ENCODE results near the gene ARHGAP42.
"Not testable (repeated sequence)": the region's sequence is repeated elsewhere in the genome, so short reads cannot be mapped to it uniquely, and the experiment has no call there.

Gene ARHGAP42

DNA sequence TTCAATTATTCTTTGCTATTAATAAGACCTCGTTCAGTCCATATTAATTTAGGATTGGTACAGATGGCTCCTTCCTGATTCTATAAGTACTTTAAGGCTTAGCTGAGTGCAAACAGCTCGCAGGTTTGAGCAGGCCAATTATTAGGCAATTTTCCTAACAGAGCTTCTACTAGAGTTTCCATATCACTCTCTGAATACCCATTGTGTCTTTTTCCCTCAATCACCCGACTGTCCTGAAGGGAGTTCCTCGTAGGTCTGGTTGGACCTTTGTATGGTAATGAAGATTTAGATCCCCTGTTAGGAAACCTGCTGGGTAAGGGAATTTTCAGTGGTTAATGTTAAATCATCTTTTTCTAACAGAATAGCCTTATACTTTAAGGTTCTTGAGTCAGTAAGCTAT lies 61.1 kb downstream of the ARHGAP42 start:
- TF ChIP-seq GLIS3 (CRISPR knock-in tag; IDR thresholded peaks at IDR 0.05) (no peak), TOX (CRISPR knock-in tag; IDR thresholded peaks at IDR 0.05; ENCODE audit: borderline replicate concordance) (no peak), RARB (CRISPR knock-in tag; IDR thresholded peaks at IDR 0.05) (no peak), ZC3H10 (CRISPR knock-in tag; IDR thresholded peaks at IDR 0.05) (no peak), ZNF565 (CRISPR knock-in tag; conservative IDR thresholded peaks at IDR 0.05; ENCODE audit: low read depth) (no peak), SNAI2 (CRISPR knock-in tag; IDR thresholded peaks at IDR 0.05) (no peak)
- no peak for ATAC-seq

- not testable (repeated sequence) for ATAC-seq
Observed at GRCh38 chr11:100749887-100750565, 62.9 kb downstream of the ARHGAP42 start.

DNA sequence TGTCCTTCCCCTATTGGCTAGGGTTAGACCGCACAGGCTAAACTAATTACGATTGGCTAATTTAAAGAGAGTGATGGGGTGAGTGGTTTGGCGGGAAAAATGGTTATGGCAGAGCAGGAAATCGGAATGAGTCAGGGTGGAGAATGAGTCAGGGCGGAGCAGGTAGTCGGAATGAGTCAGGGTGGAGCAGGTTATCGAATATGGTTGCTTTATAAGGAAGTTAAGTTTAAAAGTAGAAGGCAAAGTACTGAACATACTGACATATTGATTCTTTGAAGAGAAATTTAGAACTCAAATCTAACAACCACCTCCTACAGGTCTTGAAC lies 63.4 kb downstream of the ARHGAP42 start:
- ATAC-seq = not testable (repeated sequence)

- ATAC-seq = no peak
- no peak for TF ChIP-seq ARNTL (CRISPR knock-in tag; IDR thresholded peaks at IDR 0.05; ENCODE audit: borderline replicate concordance, low read depth)
- TF ChIP-seq ZNF70 (CRISPR knock-in tag; IDR thresholded peaks at IDR 0.05) = no peak
- no peak for TF ChIP-seq RARB (CRISPR knock-in tag; IDR thresholded peaks at IDR 0.05)
- TF ChIP-seq ZFP3 (CRISPR knock-in tag; IDR thresholded peaks at IDR 0.05) = no peak
- no peak for TF ChIP-seq ZNF565 (CRISPR knock-in tag; conservative IDR thresholded peaks at IDR 0.05; ENCODE audit: low read depth)
- no peak for TF ChIP-seq CSDC2 (CRISPR knock-in tag; IDR thresholded peaks at IDR 0.05)
- TF ChIP-seq POU6F1 (CRISPR knock-in tag; IDR thresholded peaks at IDR 0.05; ENCODE audit: borderline replicate concordance, low read depth) = no peak
- no peak for TF ChIP-seq GLIS3 (CRISPR knock-in tag; IDR thresholded peaks at IDR 0.05)
Observed at GRCh38 chr11:100752371-100753171, 65.5 kb downstream of the ARHGAP42 start.

- TF ChIP-seq CREB5 (CRISPR knock-in tag; IDR thresholded peaks at IDR 0.05; ENCODE audit: low read depth) (no peak), ZFP30 (CRISPR knock-in tag; IDR thresholded peaks at IDR 0.05) (no peak), POU6F1 (CRISPR knock-in tag; IDR thresholded peaks at IDR 0.05; ENCODE audit: borderline replicate concordance, low read depth) (no peak), ISL1 (CRISPR knock-in tag; IDR thresholded peaks at IDR 0.05) (no peak), RARB (CRISPR knock-in tag; IDR thresholded peaks at IDR 0.05) (no peak), TCF4 (CRISPR knock-in tag; IDR thresholded peaks at IDR 0.05; ENCODE audit: borderline replicate concordance) (no peak), SNAI2 (CRISPR knock-in tag; IDR thresholded peaks at IDR 0.05) (no peak), TSHZ2 (CRISPR knock-in tag; IDR thresholded peaks at IDR 0.05) (no peak), CSDC2 (CRISPR knock-in tag; IDR thresholded peaks at IDR 0.05) (no peak), PPARA (CRISPR knock-in tag; IDR thresholded peaks at IDR 0.05; ENCODE audit: borderline replicate concordance) (no peak), ZNF70 (CRISPR knock-in tag; IDR thresholded peaks at IDR 0.05) (no peak), PATZ1 (CRISPR knock-in tag; IDR thresholded peaks at IDR 0.05; ENCODE audit: borderline replicate concordance) (no peak), ARNTL (CRISPR knock-in tag; IDR thresholded peaks at IDR 0.05; ENCODE audit: borderline replicate concordance, low read depth) (no peak), ZNF8 (CRISPR knock-in tag; IDR thresholded peaks at IDR 0.05) (no peak)
- no peak for ATAC-seq
Observed at GRCh38 chr11:100753172-100753543, 66.1 kb downstream of the ARHGAP42 start.
